Liver (tissue), 3 donors: ENCODE measurements around the gene MTO1.

Source experiments
- CTCF ChIP-seq: fragments of 150-350 bp; IDR thresholded peaks from 2 replicates; pipeline ENCODE4 v1.5.1; 2017; ENCODE audit warnings: improper control_type of control experiment, low read depth, low read length; ENCODE audit not compliant: missing input control
- EGR1 ChIP-seq, 2 donors: IDR thresholded peaks; 2 replicates each; pipeline ENCODE4 v1.6.1; 2016 to 2018; ENCODE audit warnings: antibody characterized with exemption in 2 of 2, low read depth in 2 of 2
- FOXA2 ChIP-seq: IDR thresholded peaks from 2 replicates; pipeline ENCODE4 v1.6.1; 2016; ENCODE audit warnings: antibody characterized with exemption
- GABPA ChIP-seq, 2 donors: IDR thresholded peaks in 1 of 2; conservative IDR thresholded peaks in 1 of 2; 2 replicates each; pipeline ENCODE4 v1.6.1; 2016; ENCODE audit warnings: antibody characterized with exemption in 2 of 2, mild to moderate bottlenecking in 1 of 2, moderate library complexity in 1 of 2
- HNF4A ChIP-seq, 2 donors: conservative IDR thresholded peaks; 2 replicates each; pipeline ENCODE4 v1.6.1; 2016; ENCODE audit warnings: antibody characterized with exemption in 2 of 2, mild to moderate bottlenecking in 2 of 2
- HNF4G ChIP-seq: IDR thresholded peaks from 2 replicates; pipeline ENCODE4 v1.6.1; 2016; ENCODE audit warnings: antibody characterized with exemption
- MAX ChIP-seq: IDR thresholded peaks from 2 replicates; pipeline ENCODE4 v1.6.1; 2016; ENCODE audit warnings: antibody characterized with exemption
- RAD21 ChIP-seq, 2 donors: IDR thresholded peaks; 2 replicates each; pipeline ENCODE4 v1.6.1; 2016; ENCODE audit warnings: antibody characterized with exemption in 2 of 2, mild to moderate bottlenecking in 2 of 2
- REST ChIP-seq: IDR thresholded peaks from 2 replicates; pipeline ENCODE4 v1.6.1; 2016; ENCODE audit warnings: antibody characterized with exemption, mild to moderate bottlenecking
- RXRA ChIP-seq, 2 donors: IDR thresholded peaks; 2 replicates each; pipeline ENCODE4 v1.6.1; 2017 to 2018; ENCODE audit warnings: antibody characterized with exemption in 2 of 2, mild to moderate bottlenecking in 1 of 2
- TAF1 ChIP-seq: conservative IDR thresholded peaks from 2 replicates; pipeline ENCODE4 v1.6.1; 2016; ENCODE audit warnings: antibody characterized with exemption, mild to moderate bottlenecking
- donor health status: healthy.
- donor health status: healthy.

- no peak for TF ChIP-seq CTCF
- no peak for TF ChIP-seq FOXA2
- TF ChIP-seq REST, result no peak
- TF ChIP-seq EGR1 (IDR thresholded peaks at IDR 0.05; ENCODE audit: low read depth in 2 of 2), result no peak
- TF ChIP-seq HNF4G, result no peak
- no peak for TF ChIP-seq HNF4A (conservative IDR thresholded peaks at IDR 0.05)
- no peak for TF ChIP-seq RXRA (IDR thresholded peaks at IDR 0.05)
- no peak for TF ChIP-seq GABPA (IDR thresholded peaks at IDR 0.05 in 1 of 2, conservative IDR thresholded peaks at IDR 0.05 in 1 of 2)
- no peak for TF ChIP-seq TAF1
- no peak for TF ChIP-seq RAD21 (IDR thresholded peaks at IDR 0.05)
- TF ChIP-seq MAX, result no peak
Observed at GRCh38 chr6:73476723-73477122, 15.2 kb downstream of the MTO1 start.
